ENCODE measurements around the gene AGPAT4. TPM values are rescaled to one million over a fixed set of nuclear protein-coding genes. Genes with fewer than 3 reads are reported as not detected.

AGPAT4 gene
- polyA plus RNA-seq, 1 donor (not counting 4 experiments of a cell fraction or from before 2014, with no cell fraction given), result 8.4 TPM

- Histone ChIP-seq H3K4me2 (ENCODE audit: control insufficient read depth, extremely low read depth, insufficient read depth, low read depth, low read length) (no peak overlapping the region), H3K27me3 (ENCODE audit: control insufficient read depth, extremely low read depth, insufficient read depth, low read length) (no peaks in the 10 kb centered on the region), H3K79me2 (ENCODE audit: control insufficient read depth, insufficient read depth, low read length) (no peaks in the 10 kb centered on the region), H3K9me1 (ENCODE audit: control insufficient read depth, extremely low read depth, insufficient read depth, low read length) (no peaks in the 10 kb centered on the region), H3K27ac (ENCODE audit: control insufficient read depth, insufficient read depth, low read length) (no peak overlapping the region), H3K36me3 (ENCODE audit: control insufficient read depth in 2 of 2, extremely low read depth in 1 of 2, insufficient read depth in 2 of 2, low read length in 2 of 2) (no peaks in the 10 kb centered on the region), H3K9me3 (ENCODE audit: control insufficient read depth, low read depth, low read length) (no peaks in the 10 kb centered on the region), H4K20me1 (ENCODE audit: control insufficient read depth, extremely low read depth, insufficient read depth, low read length) (no peaks in the 10 kb centered on the region), H2AFZ (ENCODE audit: control insufficient read depth, low read length) (no peak overlapping the region), H3K4me1 (ENCODE audit: control insufficient read depth, extremely low read depth, insufficient read depth, low read length) (no peaks in the 10 kb centered on the region), H3K9ac (ENCODE audit: control insufficient read depth, extremely low read depth, insufficient read depth, low read length) (no peak overlapping the region), H3K4me3 (ENCODE audit: control insufficient read depth in 2 of 3, extremely low read depth in 1 of 3, insufficient read depth in 2 of 3, low read depth in 1 of 3, low read length in 3 of 3) (no peak overlapping the region)
- no peak for TF ChIP-seq CTCF (optimal IDR thresholded peaks at IDR 0.05 in 1 of 3, IDR thresholded peaks at IDR 0.05 in 1 of 3, conservative IDR thresholded peaks at IDR 0.05 in 1 of 3; ENCODE audit: extremely low read depth in 1 of 3, insufficient read depth in 2 of 3, low read length in 3 of 3)
- no peak for TF ChIP-seq EZH2 (IDR thresholded peaks at IDR 0.05; ENCODE audit: low read length)
- FAIRE-seq (no peak), DNase-seq (ENCODE audit: low read depth, low spot score) (no peak)
- dilution Hi-C loops (cut with MboI; ENCODE audit: extremely low pct_ligation_motif_present, low sequenced_read_pairs), result no loop called here
Observed at GRCh38 chr6:161292145-161292544, 18.3 kb upstream of the AGPAT4 start.

- Histone ChIP-seq H3K4me3 (ENCODE audit: control insufficient read depth in 2 of 3, extremely low read depth in 1 of 3, insufficient read depth in 2 of 3, low read depth in 1 of 3, low read length in 3 of 3) (no peak overlapping the region), H3K79me2 (ENCODE audit: control insufficient read depth, insufficient read depth, low read length) (no peaks in the 10 kb centered on the region), H3K4me1 (ENCODE audit: control insufficient read depth, extremely low read depth, insufficient read depth, low read length) (no peaks in the 10 kb centered on the region), H3K4me2 (ENCODE audit: control insufficient read depth, extremely low read depth, insufficient read depth, low read depth, low read length) (no peak overlapping the region), H3K27me3 (ENCODE audit: control insufficient read depth, extremely low read depth, insufficient read depth, low read length) (no peaks in the 10 kb centered on the region), H3K27ac (ENCODE audit: control insufficient read depth, insufficient read depth, low read length) (no peak overlapping the region), H3K9ac (ENCODE audit: control insufficient read depth, extremely low read depth, insufficient read depth, low read length) (no peak overlapping the region), H3K36me3 (ENCODE audit: control insufficient read depth in 2 of 2, extremely low read depth in 1 of 2, insufficient read depth in 2 of 2, low read length in 2 of 2) (no peaks in the 10 kb centered on the region), H2AFZ (ENCODE audit: control insufficient read depth, low read length) (no peak overlapping the region), H3K9me3 (ENCODE audit: control insufficient read depth, low read depth, low read length) (no peaks in the 10 kb centered on the region), H4K20me1 (ENCODE audit: control insufficient read depth, extremely low read depth, insufficient read depth, low read length) (no peaks in the 10 kb centered on the region), H3K9me1 (ENCODE audit: control insufficient read depth, extremely low read depth, insufficient read depth, low read length) (no peaks in the 10 kb centered on the region)
- dilution Hi-C loops (cut with MboI; ENCODE audit: extremely low pct_ligation_motif_present, low sequenced_read_pairs), result no loop called here
- FAIRE-seq, result no peak
- TF ChIP-seq EZH2 (IDR thresholded peaks at IDR 0.05; ENCODE audit: low read length) (no peak), CTCF (optimal IDR thresholded peaks at IDR 0.05 in 1 of 3, IDR thresholded peaks at IDR 0.05 in 1 of 3, conservative IDR thresholded peaks at IDR 0.05 in 1 of 3; ENCODE audit: extremely low read depth in 1 of 3, insufficient read depth in 2 of 3, low read length in 3 of 3) (no peak)
- no peak for DNase-seq (ENCODE audit: low read depth, low spot score)
Observed at GRCh38 chr6:161290751-161291150, 16.9 kb upstream of the AGPAT4 start.
